IMR-90 (cell line): Measurements from ENCODE around the gene TPM2. TPM values are rescaled to one million over a fixed set of nuclear protein-coding genes. Genes with fewer than 3 reads are reported as not detected.

Experiments used
- CTCF ChIP-seq: conservative IDR thresholded peaks from 2 replicates; pipeline ENCODE4 v1.5.1; 2012; ENCODE audit warnings: mild to moderate bottlenecking, low read depth, low read length, improper control_type of control experiment
- ELK1 ChIP-seq: fragments of 150-350 bp; IDR thresholded peaks from 2 replicates; pipeline ENCODE4 v1.6.1; 2016; ENCODE audit warnings: low read depth, mild to moderate bottlenecking, low read length, moderate library complexity, borderline replicate concordance
- NFE2L2 ChIP-seq: fragments of 150-350 bp; IDR thresholded peaks from 2 replicates; pipeline ENCODE4 v1.6.1; 2016; ENCODE audit warnings: low read depth, mild to moderate bottlenecking, low read length
- polyA plus RNA-seq, 3 experiments: library from polyadenylated mRNA; depleted of rRNA; stranded (reverse); fragments of >200 nt; gene quantifications; 2 replicates each; pipeline ENCODE4 v1.2.3, GENCODE V29; 2012; ENCODE audit warnings: low replicate concordance in 1 of 3
- total RNA-seq: library from RNA; depleted of rRNA; stranded (reverse); fragments of >200 nt; gene quantifications from 2 replicates; pipeline ENCODE4 v1.2.3, GENCODE V29; 2012

TPM2 gene
- total and polyA plus RNA-seq, 2 of the 4 experiments (the other 2 are of a cell fraction) = 960 to 2,500 TPM

GRCh38 chr9:35689542-35690293 lies at the start of gene TPM2 (continued):
- TF ChIP-seq CTCF (no peak), NFE2L2 (no peak), ELK1 (no peak)
